ENCODE measurements around the gene ROR2.

DNA sequence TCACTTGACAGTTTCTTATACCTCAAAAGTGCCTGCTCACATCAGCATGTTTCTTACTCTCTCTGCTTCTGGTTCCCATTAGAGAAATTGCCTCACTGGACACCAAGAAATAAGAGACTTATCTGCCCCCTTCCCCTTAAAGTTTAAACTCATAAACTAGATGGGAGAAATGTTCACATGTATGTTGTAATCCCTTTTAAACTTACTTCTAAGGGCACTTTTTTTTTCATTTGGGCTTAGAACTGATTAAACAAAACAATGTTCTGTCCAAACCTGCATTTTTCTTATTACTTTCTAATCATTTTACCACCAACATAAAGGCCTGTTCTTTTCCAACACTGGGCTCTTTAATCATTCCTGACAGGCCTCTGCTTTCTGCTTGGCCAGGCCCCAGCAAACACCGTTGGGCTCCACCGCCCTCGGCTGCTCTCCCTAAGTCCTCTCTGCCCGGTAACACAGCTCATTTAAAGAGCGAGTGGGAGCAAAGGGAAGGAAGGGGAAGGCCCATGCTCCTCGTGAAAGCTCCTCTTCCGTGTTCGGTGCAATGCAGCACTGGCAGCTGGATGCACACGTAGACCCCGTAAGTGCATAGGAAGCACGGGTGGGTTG, 53.4 kb downstream of the ROR2 start:
- no peak for TF ChIP-seq EZH2 (IDR thresholded peaks at IDR 0.05; ENCODE audit: insufficient read depth, poor library complexity, severe bottlenecking)
- no peak for TF ChIP-seq EZH2phosphoT487 (IDR thresholded peaks at IDR 0.05; ENCODE audit: insufficient read depth, low read depth)

All from GM23248 (cell line).